SH-SY5Y (cell line): ENCODE data around the gene NCOA5.

Experiments
- GATA2 ChIP-seq: IDR thresholded peaks from 2 replicates; pipeline ENCODE4 v1.6.1; 2011; ENCODE audit warnings: mild to moderate bottlenecking, low read depth, low read length
- GATA3 ChIP-seq: IDR thresholded peaks from 2 replicates; pipeline ENCODE4 v1.6.1; 2011; ENCODE audit warnings: low read depth, mild to moderate bottlenecking, low read length, moderate library complexity

GRCh38 chr20:46018112-46018511 lies 71.7 kb downstream of the NCOA5 start:
- TF ChIP-seq GATA2 (no peak), GATA3 (no peak)
